K562 (cell line): Measurements from ENCODE around the gene TMEM205. TPM values are rescaled to one million over a fixed set of nuclear protein-coding genes. Genes with fewer than 3 reads are reported as not detected.

Source experiments
- FOXJ3 ChIP-seq: sonication (generic); formaldehyde crosslinking; IDR thresholded peaks from 2 replicates; pipeline ENCODE4 v1.4.0; 2020; ENCODE audit warnings: mild to moderate bottlenecking, missing genetic modification reagents
- GABPA ChIP-seq: fragments of 200-800 bp; sonication (Bioruptor generic); conservative IDR thresholded peaks from 2 replicates; pipeline ENCODE4 v1.6.1; 2016; ENCODE audit warnings: low read depth, missing genetic modification characterization, missing compliant biosample characterization
- JUN ChIP-seq, 2 experiments: sonication (generic) in 1 of 2; formaldehyde crosslinking in 1 of 2; IDR thresholded peaks; 2 replicates each; pipeline versions ENCODE4 v1.6.1 to v1.8.0; 2012 to 2022; ENCODE audit warnings: borderline replicate concordance in 2 of 2, mild to moderate bottlenecking in 2 of 2, improper control_type of control experiment in 1 of 2, low read depth in 1 of 2, low read length in 1 of 2, missing genetic modification reagents in 1 of 2
- MAFF ChIP-seq: IDR thresholded peaks from 2 replicates; pipeline ENCODE4 v1.6.1; 2012; ENCODE audit warnings: low read length, improper control_type of control experiment
- MEIS2 ChIP-seq: fragments of 450-650 bp; IDR thresholded peaks from 2 replicates; pipeline ENCODE4 v1.6.1; 2014; ENCODE audit warnings: mild to moderate bottlenecking; ENCODE audit not compliant: partially characterized antibody
- SIRT6 ChIP-seq: IDR thresholded peaks from one replicate; pipeline ENCODE4 v1.6.1; 2012; ENCODE audit warnings: low read depth, mild to moderate bottlenecking, control low read depth, inconsistent platforms, low read length, moderate library complexity
- SIX5 ChIP-seq, 2 experiments: IDR thresholded peaks; 2 replicates each; pipeline ENCODE4 v1.6.1; 2011; ENCODE audit warnings: low read length in 2 of 2, borderline replicate concordance in 1 of 2, low read depth in 1 of 2, mild to moderate bottlenecking in 1 of 2, moderate library complexity in 1 of 2; ENCODE audit not compliant: insufficient read depth in 1 of 2
- polyA plus RNA-seq, 8 experiments: library from polyadenylated mRNA; depleted of rRNA in 4 of 8; stranded (reverse) in 5 of 8; unstranded in 3 of 8; fragments of >200 nt; fragmentation: Nextera tagmentation in 2 of 8; fragmentation: Illumina TruSeq in 1 of 8; extraction: Ambion mirVana in 2 of 8; extraction: Trizol in 1 of 8; gene quantifications; 2 replicates each; pipeline versions ENCODE4 v1.2.1 to v1.2.3, GENCODE V29; 2011 to 2014; ENCODE audit warnings: inconsistent platforms in 1 of 8, missing spikeins in 1 of 8
- total RNA-seq, 7 experiments: library from RNA; depleted of rRNA in 6 of 7; stranded (reverse); fragments of >200 nt in 6 of 7; fragmentation: Illumina TruSeq in 2 of 7; extraction: Trizol in 2 of 7; gene quantifications; 2 replicates each; pipeline versions ENCODE4 v1.2.1 to v1.2.3, GENCODE V29; 2011 to 2021; ENCODE audit warnings: low replicate concordance in 1 of 7
- TF ChIP-seq, protein P1 (sequence below): fragments of 200-400 bp; formaldehyde crosslinking; IDR thresholded peaks from 2 replicates; pipeline ENCODE4 v1.6.1; 2017; ENCODE audit warnings: mild to moderate bottlenecking, low read depth, low read length, moderate library complexity
- TF ChIP-seq, protein P2 (sequence below): fragments of 450-650 bp; formaldehyde crosslinking; IDR thresholded peaks from 2 replicates; pipeline ENCODE4 v1.4.0; 2020; ENCODE audit warnings: mild to moderate bottlenecking
- TF ChIP-seq, protein P3 (sequence below), 3 experiments: fragments of 200-800 bp in 1 of 3; fragments of 250-450 bp in 1 of 3; fragments of 450-650 bp in 1 of 3; sonication (Bioruptor Pico) in 1 of 3; sonication (Bioruptor generic) in 1 of 3; formaldehyde crosslinking in 1 of 3; IDR thresholded peaks; 2 replicates each; pipeline versions ENCODE4 v1.6.1 to v1.8.0; 2016 to 2022; ENCODE audit warnings: mild to moderate bottlenecking in 2 of 3, missing genetic modification characterization in 2 of 3, missing compliant biosample characterization in 1 of 3, moderate library complexity in 1 of 3
- TF ChIP-seq, protein P4 (sequence below): fragments of 450-650 bp; formaldehyde crosslinking; IDR thresholded peaks from 2 replicates; pipeline ENCODE4 v1.4.0; 2020; ENCODE audit warnings: mild to moderate bottlenecking, moderate library complexity
- TF ChIP-seq, protein P5 (sequence below): fragments of 250-450 bp; sonication (Bioruptor Pico); IDR thresholded peaks from 2 replicates; pipeline ENCODE4 v1.5.0; 2021
- TF ChIP-seq, protein P6 (sequence below): fragments of 450-650 bp; formaldehyde crosslinking; IDR thresholded peaks from 2 replicates; pipeline ENCODE4 v1.4.0; 2022; ENCODE audit warnings: mild to moderate bottlenecking, moderate library complexity

Gene TMEM205
- total and polyA plus RNA-seq, 9 of the 15 experiments (the other 6 are each of a cell fraction or from before 2014, with no cell fraction given): 21.3 to 81.5 (median 44.1) TPM

DNA sequence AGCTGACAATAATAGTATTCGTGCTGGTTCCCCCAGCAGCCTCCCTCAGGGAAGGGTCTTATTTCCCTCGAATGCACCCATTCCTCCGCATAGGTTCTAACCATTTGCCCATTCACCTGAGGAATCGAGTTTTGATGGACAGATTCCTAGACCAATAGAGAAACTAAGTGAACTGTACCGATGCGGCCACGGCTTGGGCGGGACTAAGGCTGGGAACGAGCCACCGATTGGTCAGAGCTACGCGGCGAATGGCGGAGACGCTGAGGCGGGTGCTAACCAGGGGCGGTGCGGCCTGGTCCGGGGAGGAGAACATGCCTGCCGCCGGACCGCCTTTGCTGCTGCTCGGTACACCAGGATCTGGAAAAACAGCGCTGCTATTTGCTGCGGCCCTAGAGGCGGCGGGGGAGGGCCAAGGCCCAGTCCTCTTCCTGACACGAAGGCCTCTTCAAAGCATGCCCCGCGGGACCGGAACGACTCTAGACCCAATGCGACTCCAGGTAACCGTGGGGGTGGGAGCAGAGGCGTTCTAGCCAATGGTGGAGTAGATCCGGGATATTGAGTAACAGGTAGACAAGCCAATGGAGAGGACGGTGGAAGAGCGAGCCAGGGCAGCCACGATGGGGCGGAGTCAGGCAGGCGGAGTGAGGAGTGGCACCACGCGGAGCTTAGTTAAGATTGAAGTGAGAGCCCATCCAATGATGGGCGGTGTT lies 28.5 kb upstream of the TMEM205 start, which contains the start of gene SWSAP1 (continued):
- TF ChIP-seq SIRT6 (no peak), GABPA (peak; percentile 88), JUN (IDR thresholded peaks at IDR 0.05; ENCODE audit: borderline replicate concordance, low read depth, low read length) (peak; percentile 14; the same call in 1 of the 2 replicates), JUN (CRISPR knock-in tag; IDR thresholded peaks at IDR 0.05; ENCODE audit: borderline replicate concordance) (no peak), MEIS2 (peak; percentile 50), MAFF (no peak), SIX5 (IDR thresholded peaks at IDR 0.05; ENCODE audit: borderline replicate concordance in 1 of 2, insufficient read depth in 1 of 2, low read depth in 1 of 2, low read length in 2 of 2) (no peak), FOXJ3 (no peak)
- TF ChIP-seq, protein P1, sequence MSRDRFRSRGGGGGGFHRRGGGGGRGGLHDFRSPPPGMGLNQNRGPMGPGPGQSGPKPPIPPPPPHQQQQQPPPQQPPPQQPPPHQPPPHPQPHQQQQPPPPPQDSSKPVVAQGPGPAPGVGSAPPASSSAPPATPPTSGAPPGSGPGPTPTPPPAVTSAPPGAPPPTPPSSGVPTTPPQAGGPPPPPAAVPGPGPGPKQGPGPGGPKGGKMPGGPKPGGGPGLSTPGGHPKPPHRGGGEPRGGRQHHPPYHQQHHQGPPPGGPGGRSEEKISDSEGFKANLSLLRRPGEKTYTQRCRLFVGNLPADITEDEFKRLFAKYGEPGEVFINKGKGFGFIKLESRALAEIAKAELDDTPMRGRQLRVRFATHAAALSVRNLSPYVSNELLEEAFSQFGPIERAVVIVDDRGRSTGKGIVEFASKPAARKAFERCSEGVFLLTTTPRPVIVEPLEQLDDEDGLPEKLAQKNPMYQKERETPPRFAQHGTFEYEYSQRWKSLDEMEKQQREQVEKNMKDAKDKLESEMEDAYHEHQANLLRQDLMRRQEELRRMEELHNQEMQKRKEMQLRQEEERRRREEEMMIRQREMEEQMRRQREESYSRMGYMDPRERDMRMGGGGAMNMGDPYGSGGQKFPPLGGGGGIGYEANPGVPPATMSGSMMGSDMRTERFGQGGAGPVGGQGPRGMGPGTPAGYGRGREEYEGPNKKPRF: no peak
- TF ChIP-seq, protein P2, sequence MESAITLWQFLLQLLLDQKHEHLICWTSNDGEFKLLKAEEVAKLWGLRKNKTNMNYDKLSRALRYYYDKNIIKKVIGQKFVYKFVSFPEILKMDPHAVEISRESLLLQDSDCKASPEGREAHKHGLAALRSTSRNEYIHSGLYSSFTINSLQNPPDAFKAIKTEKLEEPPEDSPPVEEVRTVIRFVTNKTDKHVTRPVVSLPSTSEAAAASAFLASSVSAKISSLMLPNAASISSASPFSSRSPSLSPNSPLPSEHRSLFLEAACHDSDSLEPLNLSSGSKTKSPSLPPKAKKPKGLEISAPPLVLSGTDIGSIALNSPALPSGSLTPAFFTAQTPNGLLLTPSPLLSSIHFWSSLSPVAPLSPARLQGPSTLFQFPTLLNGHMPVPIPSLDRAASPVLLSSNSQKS (CRISPR knock-in tag): 0 out of 2 replicates have a peak, but pooled peaks have one; percentile 28
- TF ChIP-seq, protein P3, sequence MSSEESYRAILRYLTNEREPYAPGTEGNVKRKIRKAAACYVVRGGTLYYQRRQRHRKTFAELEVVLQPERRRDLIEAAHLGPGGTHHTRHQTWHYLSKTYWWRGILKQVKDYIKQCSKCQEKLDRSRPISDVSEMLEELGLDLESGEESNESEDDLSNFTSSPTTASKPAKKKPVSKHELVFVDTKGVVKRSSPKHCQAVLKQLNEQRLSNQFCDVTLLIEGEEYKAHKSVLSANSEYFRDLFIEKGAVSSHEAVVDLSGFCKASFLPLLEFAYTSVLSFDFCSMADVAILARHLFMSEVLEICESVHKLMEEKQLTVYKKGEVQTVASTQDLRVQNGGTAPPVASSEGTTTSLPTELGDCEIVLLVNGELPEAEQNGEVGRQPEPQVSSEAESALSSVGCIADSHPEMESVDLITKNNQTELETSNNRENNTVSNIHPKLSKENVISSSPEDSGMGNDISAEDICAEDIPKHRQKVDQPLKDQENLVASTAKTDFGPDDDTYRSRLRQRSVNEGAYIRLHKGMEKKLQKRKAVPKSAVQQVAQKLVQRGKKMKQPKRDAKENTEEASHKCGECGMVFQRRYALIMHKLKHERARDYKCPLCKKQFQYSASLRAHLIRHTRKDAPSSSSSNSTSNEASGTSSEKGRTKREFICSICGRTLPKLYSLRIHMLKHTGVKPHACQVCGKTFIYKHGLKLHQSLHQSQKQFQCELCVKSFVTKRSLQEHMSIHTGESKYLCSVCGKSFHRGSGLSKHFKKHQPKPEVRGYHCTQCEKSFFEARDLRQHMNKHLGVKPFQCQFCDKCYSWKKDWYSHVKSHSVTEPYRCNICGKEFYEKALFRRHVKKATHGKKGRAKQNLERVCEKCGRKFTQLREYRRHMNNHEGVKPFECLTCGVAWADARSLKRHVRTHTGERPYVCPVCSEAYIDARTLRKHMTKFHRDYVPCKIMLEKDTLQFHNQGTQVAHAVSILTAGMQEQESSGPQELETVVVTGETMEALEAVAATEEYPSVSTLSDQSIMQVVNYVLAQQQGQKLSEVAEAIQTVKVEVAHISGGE (CRISPR knock-in tag; IDR thresholded peaks at IDR 0.05): peak in 2 of 3 experiments; percentile 44 to 78; a peak in 3 of 6 replicates
- TF ChIP-seq, protein P4, sequence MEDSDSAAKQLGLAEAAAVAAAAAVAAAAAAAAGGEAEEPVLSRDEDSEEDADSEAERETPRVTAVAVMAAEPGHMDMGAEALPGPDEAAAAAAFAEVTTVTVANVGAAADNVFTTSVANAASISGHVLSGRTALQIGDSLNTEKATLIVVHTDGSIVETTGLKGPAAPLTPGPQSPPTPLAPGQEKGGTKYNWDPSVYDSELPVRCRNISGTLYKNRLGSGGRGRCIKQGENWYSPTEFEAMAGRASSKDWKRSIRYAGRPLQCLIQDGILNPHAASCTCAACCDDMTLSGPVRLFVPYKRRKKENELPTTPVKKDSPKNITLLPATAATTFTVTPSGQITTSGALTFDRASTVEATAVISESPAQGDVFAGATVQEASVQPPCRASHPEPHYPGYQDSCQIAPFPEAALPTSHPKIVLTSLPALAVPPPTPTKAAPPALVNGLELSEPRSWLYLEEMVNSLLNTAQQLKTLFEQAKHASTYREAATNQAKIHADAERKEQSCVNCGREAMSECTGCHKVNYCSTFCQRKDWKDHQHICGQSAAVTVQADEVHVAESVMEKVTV (CRISPR knock-in tag): 0 out of 2 replicates have a peak, but pooled peaks have one; percentile 5
- TF ChIP-seq, protein P5, sequence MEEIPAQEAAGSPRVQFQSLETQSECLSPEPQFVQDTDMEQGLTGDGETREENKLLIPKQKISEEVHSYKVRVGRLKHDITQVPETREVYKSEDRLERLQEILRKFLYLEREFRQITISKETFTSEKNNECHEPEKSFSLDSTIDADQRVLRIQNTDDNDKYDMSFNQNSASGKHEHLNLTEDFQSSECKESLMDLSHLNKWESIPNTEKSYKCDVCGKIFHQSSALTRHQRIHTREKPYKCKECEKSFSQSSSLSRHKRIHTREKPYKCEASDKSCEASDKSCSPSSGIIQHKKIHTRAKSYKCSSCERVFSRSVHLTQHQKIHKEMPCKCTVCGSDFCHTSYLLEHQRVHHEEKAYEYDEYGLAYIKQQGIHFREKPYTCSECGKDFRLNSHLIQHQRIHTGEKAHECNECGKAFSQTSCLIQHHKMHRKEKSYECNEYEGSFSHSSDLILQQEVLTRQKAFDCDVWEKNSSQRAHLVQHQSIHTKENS (CRISPR knock-in tag): no peak
- TF ChIP-seq, protein P6, sequence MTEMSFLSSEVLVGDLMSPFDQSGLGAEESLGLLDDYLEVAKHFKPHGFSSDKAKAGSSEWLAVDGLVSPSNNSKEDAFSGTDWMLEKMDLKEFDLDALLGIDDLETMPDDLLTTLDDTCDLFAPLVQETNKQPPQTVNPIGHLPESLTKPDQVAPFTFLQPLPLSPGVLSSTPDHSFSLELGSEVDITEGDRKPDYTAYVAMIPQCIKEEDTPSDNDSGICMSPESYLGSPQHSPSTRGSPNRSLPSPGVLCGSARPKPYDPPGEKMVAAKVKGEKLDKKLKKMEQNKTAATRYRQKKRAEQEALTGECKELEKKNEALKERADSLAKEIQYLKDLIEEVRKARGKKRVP (CRISPR knock-in tag): peak; percentile 65
